ENCODE results near the gene DUSP23.

DNA sequence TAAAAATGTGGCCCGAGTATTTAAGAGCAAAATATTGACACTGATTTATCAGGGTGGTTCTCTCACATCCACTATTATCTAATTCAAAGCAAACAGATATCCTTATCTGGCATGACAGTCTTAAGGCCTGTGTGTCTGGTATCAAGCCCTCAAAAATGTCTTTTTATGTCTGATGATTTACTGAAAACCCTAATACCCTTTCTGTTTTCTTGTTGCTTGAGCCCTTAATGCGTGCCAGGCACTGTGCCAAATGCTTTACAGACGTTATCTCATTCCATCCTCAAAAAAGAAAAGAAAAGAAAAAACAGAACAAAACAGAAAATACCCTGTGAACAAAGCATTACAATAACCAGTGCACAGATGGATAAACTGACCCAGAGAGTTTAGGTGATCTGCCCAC, 5.7 kb downstream of the DUSP23 start:
- no peak for TF ChIP-seq POLR2A (IDR thresholded peaks at IDR 0.05; ENCODE audit: low read length)
- TF ChIP-seq GATA1 (IDR thresholded peaks at IDR 0.05; ENCODE audit: low read depth, low read length): no peak

Measured in erythroblast (primary cell).